PC-9 (cell line): ENCODE results near the gene GBX2. TPM values are rescaled to one million over a fixed set of nuclear protein-coding genes. Genes with fewer than 3 reads are reported as not detected.

Experiments used
- BruUV-seq: library from RNA; stranded (reverse); fragments of 400-500 nt; replicated peaks from 2 replicates; lab custom pipeline; 2021; lab: Mats Ljungman, UMichigan
- CTCF ChIA-PET: fragments of 300-600 bp; sonication (Branson Sonifier 250); formaldehyde crosslinking; loops from one replicate; lab custom pipeline; 2022; ENCODE audit warnings: antibody characterized with exemption; lab: Charles Lee
- POLR2A ChIA-PET: fragments of 300-600 bp; sonication (Branson Sonifier 250); formaldehyde crosslinking; loops from one replicate; lab custom pipeline; 2022; ENCODE audit warnings: antibody characterized with exemption; ENCODE audit not compliant: unreplicated experiment; lab: Charles Lee
- DNase-seq, 2 experiments: peaks; one replicate each; pipeline versions ENCODE4 v3.0.0 to v3.0.0-alpha.2; 2015 to 2022; ENCODE audit warnings: mixed read lengths in 1 of 2
- H2AFZ ChIP-seq: fragments of 200-600 bp; sonication (generic); 2 replicates; pipeline ENCODE4 v1.8.1; 2017; ENCODE audit warnings: antibody characterized with exemption
- H3F3A ChIP-seq: fragments of 200-600 bp; sonication (generic); 2 replicates; pipeline ENCODE4 v1.8.1; 2017; ENCODE audit warnings: antibody characterized with exemption, mild to moderate bottlenecking, low read depth; ENCODE audit not compliant: insufficient read depth
- H3K27ac ChIP-seq: fragments of 200-600 bp; sonication (generic); 2 replicates; pipeline ENCODE4 v1.6.1; 2016; ENCODE audit warnings: mixed run types
- H3K27me3 ChIP-seq: fragments of 200-600 bp; sonication (generic); 2 replicates; pipeline ENCODE4 v1.6.1; 2016; ENCODE audit warnings: low read depth, mixed run types; ENCODE audit not compliant: insufficient read depth
- H3K36me3 ChIP-seq: fragments of 200-600 bp; sonication (generic); 2 replicates; pipeline ENCODE4 v1.6.1; 2016; ENCODE audit warnings: low read depth, mixed run types
- H3K4me1 ChIP-seq: fragments of 200-600 bp; sonication (generic); replicated peaks from 2 replicates; pipeline ENCODE4 v1.6.1; 2016; ENCODE audit warnings: mixed run types; ENCODE audit not compliant: insufficient read depth
- H3K4me2 ChIP-seq: fragments of 200-600 bp; sonication (generic); 2 replicates; pipeline ENCODE4 v1.6.1; 2017; ENCODE audit warnings: mixed run types
- H3K4me3 ChIP-seq: fragments of 200-600 bp; sonication (generic); 2 replicates; pipeline ENCODE4 v1.6.1; 2016; ENCODE audit warnings: mixed run types
- H3K79me2 ChIP-seq: fragments of 200-600 bp; sonication (generic); 2 replicates; pipeline ENCODE4 v1.6.1; 2017; ENCODE audit warnings: low read depth, mixed run types
- H3K9me2 ChIP-seq: fragments of 200-600 bp; sonication (generic); 2 replicates; pipeline ENCODE4 v1.8.1; 2017; ENCODE audit warnings: mild to moderate bottlenecking; ENCODE audit not compliant: insufficient read depth
- H3K9me3 ChIP-seq: fragments of 200-600 bp; sonication (generic); 2 replicates; pipeline ENCODE4 v1.8.1; 2016; ENCODE audit warnings: low read depth; ENCODE audit not compliant: insufficient read depth
- H4K20me1 ChIP-seq: fragments of 200-600 bp; sonication (generic); 2 replicates; pipeline ENCODE4 v1.8.1; 2017; ENCODE audit not compliant: insufficient read depth
- EZH2 ChIP-seq: fragments of 200-600 bp; sonication (generic); IDR thresholded peaks from 2 replicates; pipeline ENCODE4 v1.8.0; 2017; ENCODE audit warnings: antibody characterized with exemption, low read depth
- intact Hi-C: fragments of 100-400 bp; cut with micrococcal nuclease; formaldehyde crosslinking; loops from one replicate; pipeline ENCODE4 v1.10.0; 2022; ENCODE audit not compliant: unreplicated experiment
- total RNA-seq: library from RNA; stranded (reverse); gene quantifications from 2 replicates; pipeline ENCODE4 v1.2.3, GENCODE V29; 2021
- TF ChIP-seq, protein P1 (sequence below): fragments of 200-600 bp; sonication (generic); conservative IDR thresholded peaks from 2 replicates; pipeline ENCODE4 v1.6.1; 2017; ENCODE audit warnings: mixed run types, antibody characterized with exemption, mild to moderate bottlenecking, moderate library complexity

GBX2 gene
- total RNA-seq, 1 experiment from 2014 or later: not detected

DNA sequence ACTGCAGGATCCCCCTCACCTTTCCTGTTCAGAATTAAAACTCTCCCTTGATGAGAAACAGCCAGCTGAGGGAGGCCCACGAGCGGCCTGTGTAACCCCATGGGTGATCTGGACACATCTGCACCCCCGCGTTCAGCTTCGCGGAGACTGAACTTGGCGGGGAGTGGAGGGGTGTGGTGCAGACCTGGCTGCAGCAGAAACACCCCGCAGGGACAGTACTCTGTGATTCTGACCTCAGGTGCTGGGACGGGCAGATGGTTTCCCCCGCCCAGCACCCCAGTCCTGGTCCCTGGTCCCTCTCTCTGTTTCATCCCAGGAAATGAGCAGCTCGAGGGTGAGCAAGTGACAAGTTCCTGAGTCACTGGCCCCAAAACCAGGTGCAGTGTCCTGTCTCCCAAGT lies 41.2 kb downstream of the GBX2 start:
- no peak for DNase-seq
- intact Hi-C loops: no loop called here
- Histone ChIP-seq H4K20me1 (0 out of 2 replicates have a peak, but pooled peaks cover 14% of the 10 kb centered on the region), H3K9me3 (no peaks in the 10 kb centered on the region), H3K79me2 (no peaks in the 10 kb centered on the region), H3K4me2 (no peak overlapping the region), H2AFZ (no peak overlapping the region), H3K4me1 (no peaks in the 10 kb centered on the region), H3K27ac (no peak overlapping the region), H3K27me3 (no peaks in the 10 kb centered on the region), H3K36me3 (0 out of 2 replicates have a peak, but pooled peaks cover 3% of the 10 kb centered on the region), H3K9me2 (no peaks in the 10 kb centered on the region), H3F3A (peaks cover 16% of the 10 kb centered on the region; the same call in 1 of the 2 replicates), H3K4me3 (no peak overlapping the region)
- CTCF ChIA-PET: no interaction called here
- POLR2A ChIA-PET: interaction anchor here (0.5 kb wide), 1 partner anchor 427 kb away, joined by 5 read pairs; no protein-coding TSS in a partner anchor
- no peak for TF ChIP-seq EZH2
- TF ChIP-seq, protein P1, sequence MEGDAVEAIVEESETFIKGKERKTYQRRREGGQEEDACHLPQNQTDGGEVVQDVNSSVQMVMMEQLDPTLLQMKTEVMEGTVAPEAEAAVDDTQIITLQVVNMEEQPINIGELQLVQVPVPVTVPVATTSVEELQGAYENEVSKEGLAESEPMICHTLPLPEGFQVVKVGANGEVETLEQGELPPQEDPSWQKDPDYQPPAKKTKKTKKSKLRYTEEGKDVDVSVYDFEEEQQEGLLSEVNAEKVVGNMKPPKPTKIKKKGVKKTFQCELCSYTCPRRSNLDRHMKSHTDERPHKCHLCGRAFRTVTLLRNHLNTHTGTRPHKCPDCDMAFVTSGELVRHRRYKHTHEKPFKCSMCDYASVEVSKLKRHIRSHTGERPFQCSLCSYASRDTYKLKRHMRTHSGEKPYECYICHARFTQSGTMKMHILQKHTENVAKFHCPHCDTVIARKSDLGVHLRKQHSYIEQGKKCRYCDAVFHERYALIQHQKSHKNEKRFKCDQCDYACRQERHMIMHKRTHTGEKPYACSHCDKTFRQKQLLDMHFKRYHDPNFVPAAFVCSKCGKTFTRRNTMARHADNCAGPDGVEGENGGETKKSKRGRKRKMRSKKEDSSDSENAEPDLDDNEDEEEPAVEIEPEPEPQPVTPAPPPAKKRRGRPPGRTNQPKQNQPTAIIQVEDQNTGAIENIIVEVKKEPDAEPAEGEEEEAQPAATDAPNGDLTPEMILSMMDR: no peak
- no TSS peak for BruUV-seq

- no peak overlapping the region for H3K4me2 ChIP-seq
- no peaks in the 10 kb centered on the region for H3K9me3 ChIP-seq
- H3K4me3 ChIP-seq: no peak overlapping the region
- H3K27ac ChIP-seq: no peak overlapping the region
- BruUV-seq: no TSS peak
- no peak overlapping the region for H2AFZ ChIP-seq
- no peaks in the 10 kb centered on the region for H3K4me1 ChIP-seq
- ChIA-PET CTCF (no interaction called here), POLR2A (no interaction called here)
- H3K27me3 ChIP-seq: no peaks in the 10 kb centered on the region
- no peaks in the 10 kb centered on the region for H3K79me2 ChIP-seq
- peaks cover 16% of the 10 kb centered on the region; the same call in 1 of the 2 replicates for H3F3A ChIP-seq
- DNase-seq: no peak
- TF ChIP-seq, protein P1: no peak
- no peak for TF ChIP-seq EZH2
- 0 out of 2 replicates have a peak, but pooled peaks cover 3% of the 10 kb centered on the region for H3K36me3 ChIP-seq
- intact Hi-C loops: no loop called here
- H4K20me1 ChIP-seq: 0 out of 2 replicates have a peak, but pooled peaks cover 14% of the 10 kb centered on the region
- no peaks in the 10 kb centered on the region for H3K9me2 ChIP-seq
These were observed 42.6 kb downstream of the GBX2 start for GRCh38 chr2:236125541-236125940.

DNA sequence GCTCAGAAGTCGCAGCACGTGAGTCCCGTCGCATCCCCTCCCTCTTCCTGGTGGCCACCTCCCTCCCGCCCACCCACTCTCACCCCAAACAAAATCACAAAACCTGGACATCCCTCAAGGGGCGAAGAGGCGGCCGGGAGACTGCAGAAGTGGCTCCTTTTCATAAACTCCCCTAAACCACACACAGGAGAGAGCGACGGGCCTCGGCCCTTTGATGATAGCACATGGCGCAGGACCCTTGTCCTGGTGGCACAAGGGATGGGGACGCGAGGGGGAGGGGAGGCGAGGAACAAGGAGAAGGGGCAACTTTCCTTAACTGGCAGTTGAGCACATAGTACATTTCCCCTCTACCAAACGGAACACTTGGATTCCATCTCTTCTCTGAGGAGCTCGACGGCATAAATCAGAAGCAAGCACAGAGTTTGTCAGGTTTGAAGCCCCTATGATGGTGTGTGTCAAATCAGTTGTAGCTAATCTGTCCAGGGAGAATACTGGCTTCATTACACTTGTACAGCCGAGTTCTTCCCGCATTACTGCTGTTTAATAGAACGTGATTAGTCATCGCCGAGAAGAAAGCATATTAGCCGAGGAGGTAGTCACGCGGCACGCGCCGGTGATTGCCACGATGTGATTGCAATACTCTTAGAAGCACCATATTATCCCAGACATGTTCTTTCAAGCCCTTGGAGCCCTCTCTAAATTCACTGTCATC lies 43.8 kb downstream of the GBX2 start:
- H3K79me2 ChIP-seq: no peaks in the 10 kb centered on the region
- no peak overlapping the region for H3K27ac ChIP-seq
- no peaks in the 10 kb centered on the region for H3K9me3 ChIP-seq
- no peak for DNase-seq
- no peaks in the 10 kb centered on the region for H3K27me3 ChIP-seq
- H3K4me2 ChIP-seq: no peak overlapping the region
- no peak overlapping the region for H3K4me3 ChIP-seq
- no peaks in the 10 kb centered on the region for H3K9me2 ChIP-seq
- H3F3A ChIP-seq: peaks cover 16% of the 10 kb centered on the region; the same call in 1 of the 2 replicates
- ChIA-PET CTCF (no interaction called here), POLR2A (no interaction called here)
- 0 out of 2 replicates have a peak, but pooled peaks cover 8% of the 10 kb centered on the region for H4K20me1 ChIP-seq
- H2AFZ ChIP-seq: no peak overlapping the region
- TF ChIP-seq, protein P1: no peak
- TF ChIP-seq EZH2: no peak
- intact Hi-C loops: no loop called here
- H3K36me3 ChIP-seq: 0 out of 2 replicates have a peak, but pooled peaks cover 3% of the 10 kb centered on the region
- no peaks in the 10 kb centered on the region for H3K4me1 ChIP-seq
- BruUV-seq: no TSS peak
